GM12873 (cell line): Measurements from ENCODE around the gene NUDT21.

Experiments used
- CTCF ChIP-seq: IDR thresholded peaks from 2 replicates; pipeline ENCODE4 v1.5.1; 2012; ENCODE audit warnings: low read depth, mild to moderate bottlenecking, moderate library complexity, low read length, control low read depth; ENCODE audit not compliant: insufficient read depth; ENCODE audit errors: missing control alignments

The NUDT21 gene

GRCh38 chr16:56457927-56458470 is 6.9 kb upstream of the NUDT21 start:
- TF ChIP-seq CTCF: no peak

GRCh38 chr16:56451753-56452689 is 889 bp upstream of the NUDT21 start:
- no peak for TF ChIP-seq CTCF

GRCh38 chr16:56450275-56450985 is 702 bp downstream of the NUDT21 start:
- no peak for TF ChIP-seq CTCF

- no peak for TF ChIP-seq CTCF
These were observed 3.1 kb downstream of the NUDT21 start for GRCh38 chr16:56448005-56448404.

GRCh38 chr16:56447286-56447685 is 3.8 kb downstream of the NUDT21 start:
- no peak for TF ChIP-seq CTCF

- no peak for TF ChIP-seq CTCF
These were observed 13.1 kb downstream of the NUDT21 start for GRCh38 chr16:56438038-56438437.

- no peak for TF ChIP-seq CTCF
These were observed 14.9 kb downstream of the NUDT21 start for GRCh38 chr16:56436258-56436657.
